IMR-90 (cell line): ENCODE data around the gene RAD52. TPM values are rescaled to one million over a fixed set of nuclear protein-coding genes. Genes with fewer than 3 reads are reported as not detected.

Experiments
- ATAC-seq: fragments of 200-7000 bp; cut with Tn5 transposase; 2 replicates; pipeline ENCODE4 v1.9.1; 2020; ENCODE audit warnings: low read depth, mild to moderate bottlenecking, moderate library complexity
- BruUV-seq: library from RNA; stranded (reverse); fragments of 400-500 nt; replicated peaks from 2 replicates; lab custom pipeline; 2021; lab: Mats Ljungman, UMichigan
- CTCF ChIA-PET: fragments of 300-600 bp; formaldehyde crosslinking; extraction: SDS; loops from one replicate; lab custom pipeline; 2021; ENCODE audit warnings: antibody characterized with exemption; lab: Yijun Ruan, JAX
- POLR2A ChIA-PET: fragments of 300-600 bp; sonication (Branson Sonifier 250); formaldehyde crosslinking; loops from one replicate; lab custom pipeline; 2022; ENCODE audit warnings: antibody characterized with exemption; ENCODE audit not compliant: unreplicated experiment; lab: Charles Lee
- DNase-seq: peaks from one replicate; pipeline ENCODE4 v3.0.0; 2013
- H2AFZ ChIP-seq: replicated peaks from 2 replicates; pipeline ENCODE3; 2013; ENCODE audit warnings: low read length, mild to moderate bottlenecking; ENCODE audit not compliant: poor library complexity
- H2AK5ac ChIP-seq: 2 replicates; pipeline ENCODE4 v1.6.1; 2013; ENCODE audit warnings: low read depth, low read length, inconsistent platforms
- H2AK9ac ChIP-seq: replicated peaks from 2 replicates; pipeline ENCODE3; 2013; ENCODE audit warnings: mild to moderate bottlenecking, low read depth, low read length, moderate library complexity; ENCODE audit not compliant: poor library complexity
- H2BK120ac ChIP-seq: 2 replicates; pipeline ENCODE4 v1.6.1; 2013; ENCODE audit warnings: low read depth, low read length, inconsistent platforms
- H2BK15ac ChIP-seq: 3 replicates; pipeline ENCODE4 v1.6.1; 2013; ENCODE audit warnings: low read depth, low read length, inconsistent platforms
- H2BK20ac ChIP-seq: 2 replicates; pipeline ENCODE4 v1.6.1; 2013; ENCODE audit warnings: low read depth, mild to moderate bottlenecking, inconsistent platforms, low read length, moderate library complexity
- H2BK5ac ChIP-seq: 2 replicates; pipeline ENCODE4 v1.6.1; 2013; ENCODE audit warnings: mild to moderate bottlenecking, low read depth, low read length, inconsistent platforms; ENCODE audit not compliant: poor library complexity, severe bottlenecking
- H3K14ac ChIP-seq: replicated peaks from 2 replicates; pipeline ENCODE4 v1.6.1; 2013; ENCODE audit warnings: low read depth, low read length, inconsistent platforms
- H3K18ac ChIP-seq: 2 replicates; pipeline ENCODE4 v1.6.1; 2013; ENCODE audit warnings: low read depth, low read length, control low read depth
- H3K23ac ChIP-seq: 2 replicates; pipeline ENCODE4 v1.6.1; 2013; ENCODE audit warnings: low read depth, low read length, inconsistent platforms
- H3K27ac ChIP-seq: 2 replicates; pipeline ENCODE4 v1.5.1; 2013; ENCODE audit warnings: mild to moderate bottlenecking, control low read depth, low read length; ENCODE audit not compliant: insufficient read depth
- H3K27me3 ChIP-seq: 2 replicates; pipeline ENCODE4 v1.6.1; 2013; ENCODE audit warnings: low read length; ENCODE audit not compliant: control insufficient read depth, insufficient read depth
- H3K36me3 ChIP-seq: 2 replicates; pipeline ENCODE4 v1.6.1; 2013; ENCODE audit warnings: low read length, mixed read lengths; ENCODE audit not compliant: control insufficient read depth, insufficient read depth
- H3K4ac ChIP-seq: 2 replicates; pipeline ENCODE4 v1.6.1; 2013; ENCODE audit warnings: low read depth, low read length, inconsistent platforms
- H3K4me1 ChIP-seq: 2 replicates; pipeline ENCODE4 v1.6.1; 2013; ENCODE audit warnings: low read length, mixed read lengths; ENCODE audit not compliant: control insufficient read depth, insufficient read depth
- H3K4me2 ChIP-seq: 2 replicates; pipeline ENCODE4 v1.6.1; 2013; ENCODE audit warnings: low read depth, mild to moderate bottlenecking, control low read depth, low read length, moderate library complexity
- H3K4me3 ChIP-seq: 2 replicates; pipeline ENCODE4 v1.5.1; 2013; ENCODE audit warnings: low read depth, mild to moderate bottlenecking, control low read depth, low read length, moderate library complexity; ENCODE audit not compliant: insufficient read depth
- H3K56ac ChIP-seq: 2 replicates; pipeline ENCODE4 v1.6.1; 2013; ENCODE audit warnings: low read length, inconsistent platforms; ENCODE audit not compliant: insufficient read depth; ENCODE audit errors: extremely low read depth
- H3K79me1 ChIP-seq, 2 experiments: 2 replicates each; pipeline ENCODE4 v1.6.1; 2013; ENCODE audit warnings: low read length in 2 of 2, inconsistent platforms in 1 of 2, low read depth in 1 of 2
- H3K9ac ChIP-seq: 2 replicates; pipeline ENCODE4 v1.6.1; 2013; ENCODE audit warnings: low read depth, low read length, control low read depth
- H3K9me1 ChIP-seq: 2 replicates; pipeline ENCODE4 v1.6.1; 2013; ENCODE audit warnings: low read length, inconsistent platforms; ENCODE audit not compliant: insufficient read depth
- H3K9me3 ChIP-seq: 2 replicates; pipeline ENCODE4 v1.6.1; 2013; ENCODE audit warnings: low read length; ENCODE audit not compliant: control insufficient read depth, insufficient read depth
- H4K20me1 ChIP-seq: 2 replicates; pipeline ENCODE4 v1.6.1; 2013; ENCODE audit warnings: low read length, inconsistent platforms; ENCODE audit not compliant: insufficient read depth
- H4K5ac ChIP-seq: 2 replicates; pipeline ENCODE4 v1.6.1; 2013; ENCODE audit warnings: mild to moderate bottlenecking, low read depth, low read length, control low read depth
- H4K8ac ChIP-seq, 2 experiments: 2 replicates each; pipeline ENCODE4 v1.6.1; 2013; ENCODE audit warnings: low read depth in 2 of 2, low read length in 2 of 2, control low read depth in 1 of 2, inconsistent platforms in 1 of 2
- H4K91ac ChIP-seq: 2 replicates; pipeline ENCODE4 v1.6.1; 2013; ENCODE audit warnings: low read depth, low read length, inconsistent platforms; ENCODE audit not compliant: insufficient read depth
- CTCF ChIP-seq: conservative IDR thresholded peaks from 2 replicates; pipeline ENCODE4 v1.5.1; 2012; ENCODE audit warnings: mild to moderate bottlenecking, low read depth, low read length, improper control_type of control experiment
- MXI1 ChIP-seq: IDR thresholded peaks from 2 replicates; pipeline ENCODE4 v1.6.1; 2012; ENCODE audit warnings: low read depth, mild to moderate bottlenecking, low read length, moderate library complexity, borderline replicate concordance
- RFX5 ChIP-seq: IDR thresholded peaks from 2 replicates; pipeline ENCODE4 v1.8.0; 2012; ENCODE audit warnings: low read depth, mild to moderate bottlenecking, low read length, moderate library complexity
- WGBS, 2 experiments: methylation state at CpG; one replicate each; pipeline versions ENCODE4 v1.1.5 to v1.1.7; 2013; ENCODE audit warnings: missing lambda C conversion rate in 2 of 2; ENCODE audit not compliant: insufficient read length in 1 of 2; ENCODE audit errors: extremely low coverage in 2 of 2; 5-methylcytosine and 5-hydroxymethylcytosine counted together
- dilution Hi-C: fragments of 300-500 bp; cut with HindIII; formaldehyde crosslinking; loops from one replicate; pipeline ENCODE4 v1.14.3; 2018; ENCODE audit warnings: low sequenced_read_pairs; ENCODE audit not compliant: unreplicated experiment
- in situ Hi-C: fragments of 300-500 bp; cut with MboI; formaldehyde crosslinking; loops from 3 replicates; pipeline ENCODE4 v1.14.3; 2019; ENCODE audit warnings: low sequenced_read_pairs, inconsistent platforms, mixed read lengths
- intact Hi-C: fragments of 100-400 bp; cut with micrococcal nuclease; formaldehyde crosslinking; loops from 2 replicates; pipeline ENCODE4 v1.10.0; 2022
- polyA plus RNA-seq, 3 experiments: library from polyadenylated mRNA; depleted of rRNA; stranded (reverse); fragments of >200 nt; gene quantifications; 2 replicates each; pipeline ENCODE4 v1.2.3, GENCODE V29; 2012; ENCODE audit warnings: low replicate concordance in 1 of 3
- total RNA-seq: library from RNA; depleted of rRNA; stranded (reverse); fragments of >200 nt; gene quantifications from 2 replicates; pipeline ENCODE4 v1.2.3, GENCODE V29; 2012

Gene RAD52
- total and polyA plus RNA-seq, 2 of the 4 experiments (the other 2 are of a cell fraction): 10.7 to 11.3 TPM

DNA sequence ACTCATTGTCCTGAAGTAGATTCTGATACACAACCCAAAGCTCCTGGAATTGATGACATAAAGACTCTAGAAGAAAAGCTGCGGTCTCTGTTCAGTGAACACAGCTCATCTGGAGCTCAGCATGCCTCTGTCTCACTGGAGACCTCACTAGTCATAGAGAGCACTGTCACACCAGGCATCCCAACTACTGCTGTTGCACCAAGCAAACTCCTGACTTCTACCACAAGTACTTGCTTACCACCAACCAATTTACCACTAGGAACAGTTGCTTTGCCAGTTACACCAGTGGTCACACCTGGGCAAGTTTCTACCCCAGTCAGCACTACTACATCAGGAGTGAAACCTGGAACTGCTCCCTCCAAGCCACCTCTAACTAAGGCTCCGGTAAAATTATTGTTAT, 63.8 kb downstream of the RAD52 start:
- DNase-seq (no peak), ATAC-seq (no peak)
- Histone ChIP-seq H3K9ac (no peak overlapping the region), H4K5ac (no peak overlapping the region), H2AFZ (no peak overlapping the region), H4K20me1 (no peaks in the 10 kb centered on the region), H2AK5ac (no peak overlapping the region), H2BK15ac (no peak overlapping the region), H3K4me2 (no peak overlapping the region), H3K27me3 (no peaks in the 10 kb centered on the region), H3K56ac (no peak overlapping the region), H4K8ac (no peak overlapping the region), H2AK9ac (no peak overlapping the region), H2BK120ac (no peak overlapping the region), H3K23ac (no peak overlapping the region), H2BK5ac (no peak overlapping the region), H3K27ac (no peak overlapping the region), H3K79me1 (peaks cover 0 to 3% of the 10 kb centered on the region in 2 experiments; a peak in 1 of 4 replicates), H3K4me3 (no peak overlapping the region), H3K4me1 (no peaks in the 10 kb centered on the region), H3K9me1 (no peaks in the 10 kb centered on the region), H3K4ac (no peak overlapping the region), H3K18ac (no peak overlapping the region), H3K14ac (no peak overlapping the region), H3K9me3 (no peaks in the 10 kb centered on the region), H3K36me3 (peaks cover 63% of the 10 kb centered on the region), H2BK20ac (no peak overlapping the region), H4K91ac (no peak overlapping the region)
- POLR2A ChIA-PET: no interaction called here
- WGBS, 2 experiments: 100% methylated on average over 1 of the region's 2 CpGs; no CpG with 5 or more reads in 1 of the 2 experiments
- dilution Hi-C loops: no loop called here
- BruUV-seq: no TSS peak
- intact Hi-C loops: loop anchor here (10.0 kb wide), 1 partner anchor 49 kb away; no protein-coding TSS in a partner anchor
- CTCF ChIA-PET: no interaction called here
- in situ Hi-C loops: no loop called here
- TF ChIP-seq CTCF (no peak), MXI1 (no peak), RFX5 (no peak)
